Psoas muscle (tissue), 8 donors: ENCODE results near the gene RPL38. TPM values are rescaled to one million over a fixed set of nuclear protein-coding genes. Genes with fewer than 3 reads are reported as not detected.

Source experiments
- ATAC-seq, 4 donors: fragments of 200-7000 bp; cut with Tn5 transposase; one replicate each; pipeline ENCODE4 v1.9.1; 2020; ENCODE audit warnings: moderate library complexity in 3 of 4, mild to moderate bottlenecking in 2 of 4
- DNase-seq, 2 donors: peaks; one replicate each; pipeline ENCODE4 v3.0.0-alpha.2; 2020
- H3K27ac ChIP-seq: fragments of 200-600 bp; one replicate; pipeline ENCODE4 v1.8.0; 2022
- H3K27me3 ChIP-seq, 3 donors: fragments of 200-600 bp in 1 of 3; one replicate each; pipeline versions ENCODE4 v1.6.1 to v1.8.0; 2013 to 2022; ENCODE audit warnings: low read length in 2 of 3, mild to moderate bottlenecking in 2 of 3, moderate library complexity in 1 of 3; ENCODE audit not compliant: insufficient read depth in 3 of 3
- H3K36me3 ChIP-seq, 2 donors: fragments of 200-600 bp in 1 of 2; one replicate each; pipeline versions ENCODE4 v1.6.1 to v1.8.0; 2013 to 2022; ENCODE audit warnings: low read depth in 1 of 2, mild to moderate bottlenecking in 1 of 2, moderate library complexity in 1 of 2; ENCODE audit not compliant: insufficient read depth in 1 of 2
- H3K4me1 ChIP-seq: fragments of 200-600 bp; one replicate; pipeline ENCODE4 v1.8.0; 2022
- H3K4me3 ChIP-seq: fragments of 200-600 bp; one replicate; pipeline ENCODE4 v1.8.0; 2022; ENCODE audit warnings: mild to moderate bottlenecking
- H3K9me3 ChIP-seq: fragments of 200-600 bp; one replicate; pipeline ENCODE4 v1.8.0; 2022
- CTCF ChIP-seq: fragments of 200-600 bp; IDR thresholded peaks from one replicate; pipeline ENCODE4 v1.8.0; 2022; ENCODE audit warnings: antibody characterized with exemption
- WGBS, 3 donors: extraction: QIAGEN DNeasy Blood & Tissue Kit; methylation state at CpG; one replicate each; pipeline versions ENCODE4 v1.1.6 to v1.1.7; 2013; 5-methylcytosine and 5-hydroxymethylcytosine counted together
- intact Hi-C, 2 donors: fragments of 100-400 bp; cut with DNase I; formaldehyde crosslinking; loops; one replicate each; pipeline versions ENCODE4 v1.11.0 to v1.14.2; 2022
- polyA plus RNA-seq, 3 donors: library from polyadenylated mRNA; stranded (reverse); fragments of 200-250 nt; gene quantifications; one replicate each; pipeline ENCODE4 v1.2.3, GENCODE V29; 2013
- total RNA-seq, 4 donors: library from RNA; stranded (reverse); fragmentation: NEBNext Ultra II Directional in 2 of 4; extraction: Animal tissue kit (Norgen Biotek cat#: 25700) in 2 of 4; gene quantifications; one replicate each; pipeline versions ENCODE4 v1.2.1 to v1.2.4, GENCODE V29; 2021 to 2023
- donor health status: healthy with polysubstance abuse.
- donor health status: DM: no; HTN: no; CAD: no; lungs with moderate emphysema.
- donor health status: Bipolar disorder and iron deficiency.
- donor health status: healthy.
- donor health status: DM: yes; HTN: yes; CAD: no.
- donor health status: DM: no; HTN: no; CAD: no.
- donor health status: DM: no; HTN: no; CAD: no.
- donor health status: DM: yes; HTN: yes; CAD: no.

The RPL38 gene
- total and polyA plus RNA-seq, 7 donors: 1,032 to 1,956 (median 1,360) TPM

DNA sequence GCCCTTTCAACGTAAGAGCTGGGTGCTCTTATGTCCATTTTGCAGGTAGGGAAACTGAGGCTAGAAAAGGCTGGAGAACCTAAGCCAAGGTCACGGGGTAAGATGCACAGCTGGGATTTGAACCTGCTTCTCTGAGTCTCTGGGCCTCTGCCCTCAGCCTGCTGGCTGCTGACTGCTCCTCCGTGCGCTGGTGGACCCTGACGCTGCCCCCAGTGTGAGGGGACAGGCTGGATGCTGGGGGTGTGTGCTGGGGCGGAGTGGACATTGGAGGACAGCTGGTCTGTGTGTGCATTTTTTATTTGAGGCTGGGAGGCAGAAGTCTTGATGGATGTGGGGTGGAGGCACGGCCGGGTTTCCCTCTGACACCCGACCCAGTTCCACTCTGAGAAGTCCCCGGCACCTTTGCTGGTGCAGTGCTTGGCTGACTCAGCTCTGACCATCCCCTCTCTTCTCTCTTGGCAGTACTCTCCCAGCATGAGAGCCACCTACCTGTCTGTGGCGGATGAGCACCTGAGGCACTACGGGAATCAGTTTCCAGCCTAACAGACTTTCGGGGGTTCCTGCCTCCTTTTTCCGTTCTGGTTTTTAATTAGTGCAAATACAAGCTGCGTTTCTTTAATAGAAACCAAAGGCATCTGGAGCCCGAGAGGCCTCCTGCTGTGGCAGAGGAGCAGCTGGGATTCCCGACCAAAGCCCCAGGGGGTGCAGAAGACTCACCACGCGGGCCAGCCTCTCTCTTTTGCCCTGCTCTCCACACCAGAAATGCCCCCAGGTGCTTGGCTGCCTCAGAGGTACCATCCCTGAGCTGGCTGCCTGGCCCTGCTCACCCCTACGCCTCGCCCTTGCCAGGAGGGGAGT, 56.4 kb downstream of the RPL38 start:
- intact Hi-C loops: no loop called here
- TF ChIP-seq CTCF: no peak
- Histone ChIP-seq H3K9me3 (no peaks in the 10 kb centered on the region), H3K36me3 (peaks cover 0 to 61% of the 10 kb centered on the region in 2 donors), H3K4me3 (no peak overlapping the region), H3K27me3 (no peaks in the 10 kb centered on the region), H3K4me1 (no peaks in the 10 kb centered on the region), H3K27ac (no peak overlapping the region)
- ATAC-seq (no peak), DNase-seq (no peak)
- WGBS, 3 donors: 66 to 80% (median 70%) methylated on average over 20 to 21 of the region's 21 CpGs

Other genes with a start within 250 kb of the RPL38 start
- gene TTYH2, start 9.9 kb downstream of the RPL38 start, total RNA-seq: 10 to 100 TPM in 1 of 4 donors, 1 to 10 TPM in 3; 5.1 to 16.4 (median 7.7) TPM
- 1 to 10 TPM in 2 of 3 donors, under 1 TPM in 1; 0.89 to 5.1 (median 2.9) TPM for gene TTYH2, start 9.9 kb downstream of the RPL38 start, polyA plus RNA-seq
- not detected for gene DNAI2, start 70.6 kb downstream of the RPL38 start, total RNA-seq
- not detected for gene DNAI2, start 70.6 kb downstream of the RPL38 start, polyA plus RNA-seq
- under 1 TPM; 0.17 to 0.44 (median 0.29) TPM for gene KIF19, start 122.5 kb downstream of the RPL38 start, total RNA-seq
- gene KIF19, start 122.5 kb downstream of the RPL38 start, polyA plus RNA-seq: under 1 TPM; 0.13 to 0.30 (median 0.27) TPM
- gene BTBD17, start 158.2 kb downstream of the RPL38 start, total RNA-seq: not detected
- gene BTBD17, start 158.2 kb downstream of the RPL38 start, polyA plus RNA-seq: not detected
- not detected for gene GPR142, start 163.8 kb downstream of the RPL38 start, total RNA-seq
- not detected for gene GPR142, start 163.8 kb downstream of the RPL38 start, polyA plus RNA-seq
- gene GPRC5C, start 228.4 kb downstream of the RPL38 start, total RNA-seq: 100 to 1,000 TPM in 2 of 4 donors, 10 to 100 TPM in 2; 57.0 to 123 (median 97.7) TPM
- gene GPRC5C, start 228.4 kb downstream of the RPL38 start, polyA plus RNA-seq: 10 to 100 TPM; 42.9 to 47.7 (median 44.8) TPM